Erythroblast (primary cell): Measurements from ENCODE around the gene KIAA1549.

Experiments
- GATA1 ChIP-seq: IDR thresholded peaks from 2 replicates; pipeline ENCODE4 v1.6.1; 2011; ENCODE audit warnings: low read depth, mild to moderate bottlenecking, control low read depth, low read length, moderate library complexity
- POLR2A ChIP-seq: IDR thresholded peaks from 2 replicates; pipeline ENCODE4 v1.6.1; 2011; ENCODE audit warnings: mild to moderate bottlenecking, low read length

DNA sequence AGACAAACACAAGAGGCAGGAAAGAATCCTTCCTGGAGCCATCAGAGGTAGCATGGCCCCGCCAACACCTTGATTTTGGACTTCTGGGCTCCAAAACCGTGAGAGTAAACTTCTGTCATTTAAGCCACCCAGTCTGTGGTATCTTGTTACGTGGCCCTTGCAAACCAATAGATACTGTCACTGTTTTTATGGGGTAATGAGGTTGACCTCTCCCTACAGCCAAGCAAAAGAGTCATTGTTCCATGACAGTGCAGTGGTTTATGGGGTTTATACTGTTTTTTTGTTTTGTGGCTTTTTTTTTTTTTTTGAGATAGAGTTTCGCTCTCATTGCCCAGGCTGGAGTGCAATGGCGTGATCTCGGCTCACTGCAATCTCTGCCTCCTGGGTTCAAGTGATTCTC is 32.8 kb downstream of the KIAA1549 start:
- no peak for TF ChIP-seq POLR2A
- no peak for TF ChIP-seq GATA1
